Right atrium auricular region (tissue), 2 donors: Measurements from ENCODE around the gene SLC35G6. TPM values are rescaled to one million over a fixed set of nuclear protein-coding genes. Genes with fewer than 3 reads are reported as not detected.

ENCODE experiments used
- DNase-seq: peaks from one replicate; pipeline ENCODE4 v3.0.0-alpha.2; 2019; ENCODE audit warnings: low spot score
- H3K27ac ChIP-seq, 2 donors: fragments of 200-600 bp; sonication (generic); 1 replicate in 1 of 2; 2 replicates in 1 of 2; pipeline ENCODE4 v1.5.1; 2016 to 2019
- H3K27me3 ChIP-seq, 2 donors: fragments of 200-600 bp; sonication (generic); one replicate each; pipeline versions ENCODE4 v1.5.1 to v1.6.0; 2017 to 2019
- H3K36me3 ChIP-seq: fragments of 200-600 bp; sonication (generic); one replicate; pipeline ENCODE4 v1.5.1; 2016
- H3K4me1 ChIP-seq, 2 donors: fragments of 200-600 bp; sonication (generic); one replicate each; pipeline versions ENCODE4 v1.5.1 to v1.6.0; 2017 to 2019
- H3K4me3 ChIP-seq, 2 donors: fragments of 200-600 bp; sonication (generic); 1 replicate in 1 of 2; 2 replicates in 1 of 2; pipeline ENCODE4 v1.5.1; 2017 to 2019; ENCODE audit warnings: mild to moderate bottlenecking in 1 of 2, moderate library complexity in 1 of 2
- H3K9me3 ChIP-seq, 2 donors: fragments of 200-600 bp; sonication (generic); one replicate each; pipeline ENCODE4 v1.5.1; 2019
- CTCF ChIP-seq, 2 donors: fragments of 200-600 bp; sonication (generic); IDR thresholded peaks; one replicate each; pipeline ENCODE4 v1.5.1; 2019; ENCODE audit warnings: antibody characterized with exemption in 2 of 2
- total RNA-seq, 2 donors: library from RNA; depleted of rRNA; stranded (reverse); fragments of >200 nt; gene quantifications; one replicate each; pipeline ENCODE4 v1.1.0, GENCODE V29; 2016

SLC35G6 gene
- total RNA-seq, 2 donors from 2014 or later, result not detected

DNA sequence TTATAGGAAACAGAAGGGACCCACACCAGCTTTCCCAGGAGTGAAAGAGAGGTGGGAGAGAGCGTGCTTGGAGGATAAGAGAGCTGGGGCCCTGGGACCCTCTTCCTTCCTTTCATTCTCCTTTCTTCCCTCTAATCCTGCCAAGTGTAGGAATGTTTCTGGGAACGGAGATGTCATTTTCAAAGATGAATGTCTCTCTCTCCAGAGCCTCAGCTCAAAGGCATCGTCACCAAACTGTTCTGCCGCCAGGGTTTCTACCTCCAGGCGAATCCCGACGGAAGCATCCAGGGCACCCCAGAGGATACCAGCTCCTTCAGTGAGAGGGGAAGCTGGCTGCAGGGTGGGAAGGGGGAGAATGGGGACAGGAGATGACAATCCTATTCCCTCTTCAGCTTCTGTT lies 40.0 kb upstream of the SLC35G6 start:
- H3K4me1 ChIP-seq, result peaks cover 0 to 64% of the 10 kb centered on the region in 2 donors
- peak overlapping the region; percentile 83 to 84 for H3K27ac ChIP-seq
- no peaks in the 10 kb centered on the region for H3K9me3 ChIP-seq
- no peaks in the 10 kb centered on the region for H3K36me3 ChIP-seq
- H3K27me3 ChIP-seq, result peaks cover 0 to 9% of the 10 kb centered on the region in 2 donors
- no peak for TF ChIP-seq CTCF (IDR thresholded peaks at IDR 0.05)
- DNase-seq, result no peak
- no peak overlapping the region for H3K4me3 ChIP-seq

DNA sequence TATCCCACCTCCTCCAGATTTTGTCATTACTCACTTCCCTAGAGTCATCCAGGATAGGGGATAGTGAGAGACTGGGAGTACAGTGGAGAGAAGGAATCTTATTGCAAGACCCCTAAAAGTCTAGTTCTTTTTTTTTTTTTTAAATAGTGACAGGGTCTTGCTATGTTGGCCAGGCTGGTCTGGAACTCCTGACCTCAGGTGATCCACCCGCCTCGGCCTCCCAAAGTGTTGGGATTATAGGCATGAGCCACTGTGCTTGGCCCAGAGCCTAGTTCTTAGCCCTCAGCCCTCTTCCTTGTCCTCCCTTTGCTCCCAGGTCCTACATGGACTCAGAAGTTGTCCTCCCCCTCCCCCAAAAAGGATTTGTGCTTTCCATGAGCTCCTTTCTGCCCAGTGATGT lies 39.1 kb upstream of the SLC35G6 start:
- TF ChIP-seq CTCF (IDR thresholded peaks at IDR 0.05), result no peak
- peaks cover 0 to 61% of the 10 kb centered on the region in 2 donors for H3K4me1 ChIP-seq
- H3K27me3 ChIP-seq, result peaks cover 0 to 9% of the 10 kb centered on the region in 2 donors
- H3K27ac ChIP-seq, result no peak overlapping the region
- H3K4me3 ChIP-seq, result no peak overlapping the region
- DNase-seq, result no peak
- H3K9me3 ChIP-seq, result no peaks in the 10 kb centered on the region
- no peaks in the 10 kb centered on the region for H3K36me3 ChIP-seq

DNA sequence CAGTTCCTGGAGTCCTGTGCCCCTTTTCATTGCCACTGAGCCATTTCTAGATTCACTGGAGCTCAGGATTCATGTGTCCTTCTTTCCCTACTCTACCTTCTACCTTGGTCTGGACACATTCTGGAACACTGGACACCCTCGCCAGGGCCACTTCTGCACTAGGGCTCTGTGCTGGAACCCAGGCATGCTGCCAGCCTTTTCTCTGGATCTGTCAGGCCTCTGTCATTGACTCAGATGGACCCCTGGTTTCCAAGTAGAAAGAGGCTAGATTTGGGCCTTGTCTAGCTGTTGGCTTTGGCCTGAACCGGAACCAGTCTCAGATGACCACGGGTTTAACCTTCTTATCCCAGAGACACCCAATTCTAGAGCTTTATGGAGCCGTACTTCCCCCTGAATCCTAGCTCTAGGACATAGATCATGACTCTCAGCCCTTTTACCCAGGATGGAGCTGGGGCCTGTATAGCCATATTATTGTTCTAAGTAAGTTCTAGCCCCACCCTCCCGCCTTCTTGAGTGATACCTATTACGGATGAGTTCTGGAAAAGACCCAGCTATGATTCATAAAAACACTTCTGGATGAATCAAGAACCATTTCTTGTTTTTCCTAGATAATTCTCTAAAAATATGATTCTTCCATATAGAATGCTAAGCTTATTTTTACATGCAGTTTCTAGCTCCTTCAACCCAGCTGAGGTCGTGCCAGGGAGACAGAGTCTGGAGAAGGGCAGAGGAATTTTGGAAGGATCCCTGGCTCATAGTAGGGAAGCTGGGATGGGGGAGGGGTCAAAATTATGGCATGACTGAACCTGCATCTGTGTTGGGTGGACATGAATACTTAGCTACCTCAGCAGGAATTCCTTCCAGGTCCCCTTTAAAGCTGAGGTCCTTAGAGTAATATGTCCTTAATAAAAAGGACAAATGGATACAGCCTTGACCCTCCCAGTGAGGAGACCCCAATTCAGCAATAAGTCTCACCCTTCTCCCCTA lies 37.5 kb upstream of the SLC35G6 start:
- peaks cover 0 to 45% of the 10 kb centered on the region in 2 donors for H3K4me1 ChIP-seq
- no peak for DNase-seq
- TF ChIP-seq CTCF (IDR thresholded peaks at IDR 0.05), result no peak
- no peaks in the 10 kb centered on the region for H3K36me3 ChIP-seq
- peak overlapping the region; percentile 85 to 88 for H3K27ac ChIP-seq
- no peaks in the 10 kb centered on the region for H3K9me3 ChIP-seq
- H3K27me3 ChIP-seq, result peaks cover 0 to 9% of the 10 kb centered on the region in 2 donors
- H3K4me3 ChIP-seq, result no peak overlapping the region

GRCh38 chr17:7444682-7445618 lies 36.3 kb upstream of the SLC35G6 start, which contains the start of gene CHRNB1:
Gene CHRNB1 (plus strand): TSS chr17:7445061. CDS start chr17:7445128, 67 bp downstream.
- DNase-seq, result peak; percentile 76
- H3K27ac ChIP-seq, result peak within 1 kb of the TSS; percentile 85 to 88
- H3K4me1 ChIP-seq, result peaks cover 0 to 34% of the 10 kb centered on the region in 2 donors
- peak within 1 kb of the TSS; percentile 44 to 59 for H3K4me3 ChIP-seq
- TF ChIP-seq CTCF (IDR thresholded peaks at IDR 0.05), result peak in 1 of 2 donors; percentile 34
- peaks cover 0 to 2% of the 10 kb centered on the region in 2 donors for H3K27me3 ChIP-seq
- H3K9me3 ChIP-seq, result no peaks in the 10 kb centered on the region
- no peaks in the 10 kb centered on the region for H3K36me3 ChIP-seq

GRCh38 chr17:7445619-7445968 lies 35.7 kb upstream of the SLC35G6 start:
- no peak for DNase-seq
- no peaks in the 10 kb centered on the region for H3K27me3 ChIP-seq
- no peaks in the 10 kb centered on the region for H3K9me3 ChIP-seq
- TF ChIP-seq CTCF (IDR thresholded peaks at IDR 0.05), result no peak
- H3K27ac ChIP-seq, result peak overlapping the region; percentile 85 to 88
- no peaks in the 10 kb centered on the region for H3K36me3 ChIP-seq
- H3K4me1 ChIP-seq, result peaks cover 0 to 27% of the 10 kb centered on the region in 2 donors
- peak overlapping the region; percentile 44 to 59 for H3K4me3 ChIP-seq
